SH-SY5Y (cell line): ENCODE measurements around the gene COPB2.

ENCODE experiments used
- GATA2 ChIP-seq: IDR thresholded peaks from 2 replicates; pipeline ENCODE4 v1.6.1; 2011; ENCODE audit warnings: mild to moderate bottlenecking, low read depth, low read length
- GATA3 ChIP-seq: IDR thresholded peaks from 2 replicates; pipeline ENCODE4 v1.6.1; 2011; ENCODE audit warnings: low read depth, mild to moderate bottlenecking, low read length, moderate library complexity

GRCh38 chr3:139380575-139380974 is 8.9 kb downstream of the COPB2 start:
- TF ChIP-seq GATA2 (no peak), GATA3 (no peak)
